Spleen (tissue), 11 donors: Measurements from ENCODE around the gene UBA3. TPM values are rescaled to one million over a fixed set of nuclear protein-coding genes. Genes with fewer than 3 reads are reported as not detected.

Source experiments
- DNase-seq: peaks from one replicate; pipeline ENCODE4 v3.0.0-alpha.2; 2020
- H3K27ac ChIP-seq, 8 donors: fragments of 200-600 bp; sonication (generic) in 7 of 8; 1 replicate in 4 of 8; 2 replicates in 4 of 8; pipeline versions ENCODE4 v1.5.0 to v1.8.0; 2016 to 2021; ENCODE audit warnings: inconsistent platforms in 4 of 8, mild to moderate bottlenecking in 4 of 8, moderate library complexity in 1 of 8
- H3K27me3 ChIP-seq, 7 donors: fragments of 200-600 bp; sonication (generic) in 6 of 7; replicated peaks in 1 of 7; 1 replicate in 4 of 7; 2 replicates in 3 of 7; pipeline versions ENCODE4 v1.5.0 to v1.8.0; 2016 to 2021; ENCODE audit warnings: inconsistent platforms in 3 of 7, mild to moderate bottlenecking in 1 of 7
- H3K36me3 ChIP-seq, 6 donors: fragments of 200-600 bp; sonication (generic) in 5 of 6; 1 replicate in 4 of 6; 2 replicates in 2 of 6; pipeline versions ENCODE4 v1.5.0 to v1.8.0; 2016 to 2021; ENCODE audit warnings: inconsistent platforms in 2 of 6
- H3K4me1 ChIP-seq, 6 donors: fragments of 200-600 bp; sonication (generic) in 5 of 6; 1 replicate in 3 of 6; 2 replicates in 3 of 6; pipeline versions ENCODE4 v1.5.0 to v1.8.0; 2016 to 2021; ENCODE audit warnings: inconsistent platforms in 3 of 6
- H3K4me3 ChIP-seq, 8 donors: fragments of 200-600 bp; sonication (generic) in 7 of 8; 1 replicate in 4 of 8; 2 replicates in 4 of 8; pipeline versions ENCODE4 v1.5.0 to v1.8.0; 2016 to 2021; ENCODE audit warnings: inconsistent platforms in 4 of 8, mild to moderate bottlenecking in 4 of 8, moderate library complexity in 2 of 8
- H3K9me3 ChIP-seq, 8 donors: fragments of 200-600 bp; sonication (generic) in 7 of 8; 1 replicate in 4 of 8; 2 replicates in 4 of 8; pipeline versions ENCODE4 v1.5.0 to v1.8.0; 2016 to 2021; ENCODE audit warnings: inconsistent platforms in 4 of 8
- CTCF ChIP-seq, 11 experiments: fragments of 200-600 bp in 7 of 11; fragments of 450-650 bp in 4 of 11; sonication (generic) in 4 of 11; IDR thresholded peaks in 8 of 11; conservative IDR thresholded peaks in 3 of 11; 1 replicate in 7 of 11; 2 replicates in 4 of 11; pipeline versions ENCODE4 v1.4.0 to v1.8.0; 2016 to 2021; ENCODE audit warnings: antibody characterized with exemption in 11 of 11, inconsistent platforms in 4 of 11, mild to moderate bottlenecking in 1 of 11
- POLR2A ChIP-seq, 3 donors: fragments of 450-650 bp; IDR thresholded peaks; one replicate each; pipeline ENCODE4 v1.5.1; 2017; ENCODE audit warnings: antibody characterized with exemption in 3 of 3, mild to moderate bottlenecking in 1 of 3
- POLR2AphosphoS5 ChIP-seq, 3 donors: sonication (generic); formaldehyde crosslinking; IDR thresholded peaks; one replicate each; pipeline ENCODE4 v1.5.1; 2017; ENCODE audit warnings: antibody characterized with exemption in 3 of 3
- WGBS, 5 donors: extraction: QIAGEN DNeasy Blood & Tissue Kit in 3 of 5; methylation state at CpG; one replicate each; pipeline versions ENCODE4 v1.1.5 to v1.1.7; 2013 to 2018; 5-methylcytosine and 5-hydroxymethylcytosine counted together
- intact Hi-C: fragments of 100-400 bp; cut with DNase I; formaldehyde crosslinking; loops from one replicate; pipeline ENCODE4 v1.15.0; 2023; ENCODE audit warnings: low total_unique reads
- polyA plus RNA-seq, 3 donors: library from polyadenylated mRNA; stranded (reverse); fragments of 200-250 nt; gene quantifications; one replicate each; pipeline ENCODE4 v1.2.1, GENCODE V29; 2013
- total RNA-seq, 7 donors: library from RNA; depleted of rRNA in 3 of 7; stranded (reverse); fragments of >200 nt in 3 of 7; fragmentation: NEBNext Ultra II Directional in 4 of 7; extraction: Animal tissue kit (Norgen Biotek cat#: 25700) in 4 of 7; gene quantifications; one replicate each; pipeline versions ENCODE4 v1.1.0 to v1.2.1, GENCODE V29; 2016 to 2021
- donor health status: healthy with polysubstance abuse.
- donor health status: DM: no; HTN: no; CAD: no; lungs with moderate emphysema.
- donor health status: DM: no; HTN: no; CAD: no.
- donor health status: Bipolar disorder and iron deficiency.
- donor health status: healthy.
- donor health status: DM: no; HTN: no; CAD: no.
- donor health status: DM: yes; HTN: yes; CAD: no.

UBA3 gene
- total and polyA plus RNA-seq, 10 donors, result 50.2 to 101 (median 63.9) TPM

- intact Hi-C loops, result no loop called here
- peaks cover 5 to 89% (median 61%) of the 10 kb centered on the region in 6 donors for H3K4me1 ChIP-seq
Observed at GRCh38 chr3:69099576-69099975, 19.4 kb upstream of the UBA3 start.

GRCh38 chr3:69097407-69098086, 17.4 kb upstream of the UBA3 start:
- no peak overlapping the region for H3K4me3 ChIP-seq
- TF ChIP-seq POLR2AphosphoS5 (IDR thresholded peaks at IDR 0.05) (no peak), POLR2A (IDR thresholded peaks at IDR 0.05) (no peak), CTCF (IDR thresholded peaks at IDR 0.05 in 8 of 11, conservative IDR thresholded peaks at IDR 0.05 in 3 of 11) (no peak)
- DNase-seq, result no peak
- WGBS, 5 donors, result 71 to 87% (median 76%) methylated on average over 9 of the region's 9 CpGs
- no peaks in the 10 kb centered on the region for H3K27me3 ChIP-seq
- peaks cover 0 to 54% (median 20%) of the 10 kb centered on the region in 6 donors for H3K36me3 ChIP-seq
- peaks cover 25 to 96% (median 73%) of the 10 kb centered on the region in 6 donors for H3K4me1 ChIP-seq
- H3K27ac ChIP-seq, result peak overlapping the region in 4 of 8 donors; percentile 6 to 92 (median 36)
- intact Hi-C loops, result no loop called here
- no peaks in the 10 kb centered on the region for H3K9me3 ChIP-seq

More at GRCh38 chr3:69099576-69099975, 19.4 kb upstream of the UBA3 start:
- Histone ChIP-seq H3K4me3 (no peak overlapping the region), H3K36me3 (peaks cover 0 to 75% (median 38%) of the 10 kb centered on the region in 6 donors), H3K9me3 (no peaks in the 10 kb centered on the region), H3K27ac (peak overlapping the region in 1 of 8 donors; percentile 3), H3K27me3 (no peaks in the 10 kb centered on the region)
- DNase-seq, result no peak
- TF ChIP-seq POLR2AphosphoS5 (IDR thresholded peaks at IDR 0.05), result no peak
- TF ChIP-seq POLR2A (IDR thresholded peaks at IDR 0.05), result no peak
- no peak for TF ChIP-seq CTCF (IDR thresholded peaks at IDR 0.05 in 8 of 11, conservative IDR thresholded peaks at IDR 0.05 in 3 of 11)
- 88 to 95% (median 93%) methylated on average over 4 of the region's 4 CpGs for WGBS, 5 donors

- DNase-seq, result no peak
- H3K9me3 ChIP-seq, result no peaks in the 10 kb centered on the region
- WGBS, 5 donors, result 93 to 100% (median 94%) methylated on average over 2 to 5 of the region's 5 CpGs
- peaks cover 36 to 97% (median 86%) of the 10 kb centered on the region in 6 donors for H3K4me1 ChIP-seq
- H3K4me3 ChIP-seq, result no peak overlapping the region
- peaks cover 0 to 42% (median 7%) of the 10 kb centered on the region in 6 donors for H3K36me3 ChIP-seq
- intact Hi-C loops, result no loop called here
- peak overlapping the region in 7 of 8 donors; percentile 81 to 96 (median 92) for H3K27ac ChIP-seq
- H3K27me3 ChIP-seq, result no peaks in the 10 kb centered on the region
- TF ChIP-seq CTCF (IDR thresholded peaks at IDR 0.05 in 8 of 11, conservative IDR thresholded peaks at IDR 0.05 in 3 of 11), result no peak
- no peak for TF ChIP-seq POLR2A (IDR thresholded peaks at IDR 0.05)
- no peak for TF ChIP-seq POLR2AphosphoS5 (IDR thresholded peaks at IDR 0.05)
Observed at GRCh38 chr3:69096299-69096698, 16.1 kb upstream of the UBA3 start.

- intact Hi-C loops, result no loop called here
- Histone ChIP-seq H3K4me1 (peaks cover 43 to 99% (median 88%) of the 10 kb centered on the region in 6 donors), H3K36me3 (peaks cover 0 to 40% (median 6%) of the 10 kb centered on the region in 6 donors), H3K27me3 (no peaks in the 10 kb centered on the region), H3K9me3 (no peaks in the 10 kb centered on the region), H3K4me3 (peak overlapping the region in 1 of 8 donors; percentile 23), H3K27ac (peak overlapping the region in 7 of 8 donors; percentile 81 to 96 (median 92))
- DNase-seq, result no peak
- WGBS, 5 donors, result 68 to 75% (median 71%) methylated on average over 5 of the region's 5 CpGs
- TF ChIP-seq CTCF (IDR thresholded peaks at IDR 0.05 in 8 of 11, conservative IDR thresholded peaks at IDR 0.05 in 3 of 11) (no peak), POLR2AphosphoS5 (IDR thresholded peaks at IDR 0.05) (no peak), POLR2A (IDR thresholded peaks at IDR 0.05) (no peak)
Observed at GRCh38 chr3:69095636-69096035, 15.5 kb upstream of the UBA3 start.
